Ectodermal cell (in vitro differentiated cells): ENCODE data around the gene LEMD2.

Source experiments
- H3K27ac ChIP-seq: 2 replicates; pipeline ENCODE4 v1.7.0; 2013; ENCODE audit warnings: mild to moderate bottlenecking, low read depth, low read length; ENCODE audit not compliant: insufficient read depth, poor library complexity, severe bottlenecking
- H3K27me3 ChIP-seq: 2 replicates; pipeline ENCODE4 v1.7.0; 2013; ENCODE audit warnings: mild to moderate bottlenecking, low read length; ENCODE audit not compliant: insufficient read depth, control insufficient read depth, poor library complexity, severe bottlenecking
- H3K36me3 ChIP-seq: one replicate; pipeline ENCODE4 v1.7.0; 2013; ENCODE audit warnings: low read length; ENCODE audit not compliant: control insufficient read depth, insufficient read depth
- H3K4me1 ChIP-seq: one replicate; pipeline ENCODE4 v1.7.0; 2013; ENCODE audit warnings: low read length; ENCODE audit not compliant: control insufficient read depth, insufficient read depth
- H3K4me3 ChIP-seq: 2 replicates; pipeline ENCODE4 v1.7.0; 2013; ENCODE audit warnings: low read depth, low read length, control low read depth; ENCODE audit not compliant: insufficient read depth
- H3K9me3 ChIP-seq: 2 replicates; pipeline ENCODE4 v1.7.0; 2013; ENCODE audit warnings: mild to moderate bottlenecking, low read length, moderate library complexity; ENCODE audit not compliant: control insufficient read depth
- WGBS, 2 experiments: methylation state at CpG; one replicate each; pipeline ENCODE4 v1.1.7; 2013; ENCODE audit warnings: missing lambda C conversion rate in 2 of 2; 5-methylcytosine and 5-hydroxymethylcytosine counted together

Gene LEMD2

GRCh38 chr6:33766921-33767907 is 21.7 kb downstream of the LEMD2 start:
- H3K9me3 ChIP-seq = no peaks in the 10 kb centered on the region
- no peaks in the 10 kb centered on the region for H3K27me3 ChIP-seq
- H3K4me1 ChIP-seq = peaks cover 19% of the 10 kb centered on the region
- 91 to 93% methylated on average over 11 of the region's 11 CpGs for WGBS, 2 experiments
- no peak overlapping the region for H3K27ac ChIP-seq
- H3K36me3 ChIP-seq = no peaks in the 10 kb centered on the region
- H3K4me3 ChIP-seq = no peak overlapping the region

GRCh38 chr6:33765368-33765767 is 23.6 kb downstream of the LEMD2 start:
- 96 to 97% methylated on average over 9 of the region's 9 CpGs for WGBS, 2 experiments
- Histone ChIP-seq H3K27me3 (no peaks in the 10 kb centered on the region), H3K4me3 (no peak overlapping the region), H3K27ac (no peak overlapping the region), H3K9me3 (no peaks in the 10 kb centered on the region), H3K36me3 (no peaks in the 10 kb centered on the region), H3K4me1 (peaks cover 24% of the 10 kb centered on the region)

GRCh38 chr6:33764036-33764435 is 24.9 kb downstream of the LEMD2 start:
- Histone ChIP-seq H3K4me3 (no peak overlapping the region), H3K4me1 (peaks cover 15% of the 10 kb centered on the region), H3K9me3 (no peaks in the 10 kb centered on the region), H3K36me3 (no peaks in the 10 kb centered on the region), H3K27ac (no peak overlapping the region), H3K27me3 (no peaks in the 10 kb centered on the region)
- 76 to 100% methylated on average over 2 of the region's 2 CpGs for WGBS, 2 experiments

- Histone ChIP-seq H3K4me3 (no peak overlapping the region), H3K27me3 (no peaks in the 10 kb centered on the region), H3K27ac (no peak overlapping the region), H3K9me3 (no peaks in the 10 kb centered on the region), H3K36me3 (no peaks in the 10 kb centered on the region), H3K4me1 (peaks cover 15% of the 10 kb centered on the region)
- 92% methylated on average over 6 of the region's 6 CpGs for WGBS, 2 experiments
Observed at GRCh38 chr6:33763483-33763882, 25.4 kb downstream of the LEMD2 start.

GRCh38 chr6:33762713-33763112 is 26.2 kb downstream of the LEMD2 start:
- 94% methylated on average over 4 of the region's 4 CpGs for WGBS, 2 experiments

GRCh38 chr6:33761922-33762629 is 26.9 kb downstream of the LEMD2 start:
- Histone ChIP-seq H3K4me3 (no peak overlapping the region), H3K27me3 (no peaks in the 10 kb centered on the region), H3K27ac (no peak overlapping the region), H3K4me1 (peaks cover 15% of the 10 kb centered on the region), H3K9me3 (no peaks in the 10 kb centered on the region), H3K36me3 (no peaks in the 10 kb centered on the region)
- WGBS, 2 experiments = 64 to 70% methylated on average over 7 of the region's 7 CpGs

More at GRCh38 chr6:33762713-33763112, 26.2 kb downstream of the LEMD2 start:
- Histone ChIP-seq H3K4me1 (peaks cover 15% of the 10 kb centered on the region), H3K27ac (no peak overlapping the region), H3K36me3 (no peaks in the 10 kb centered on the region), H3K4me3 (no peak overlapping the region), H3K27me3 (no peaks in the 10 kb centered on the region), H3K9me3 (no peaks in the 10 kb centered on the region)

- H3K36me3 ChIP-seq = no peaks in the 10 kb centered on the region
- peaks cover 15% of the 10 kb centered on the region for H3K4me1 ChIP-seq
- no peak overlapping the region for H3K4me3 ChIP-seq
- no peak overlapping the region for H3K27ac ChIP-seq
- 74 to 83% methylated on average over 2 of the region's 2 CpGs for WGBS, 2 experiments
- H3K9me3 ChIP-seq = no peaks in the 10 kb centered on the region
- H3K27me3 ChIP-seq = no peaks in the 10 kb centered on the region
Observed at GRCh38 chr6:33761581-33761921, 27.4 kb downstream of the LEMD2 start.

GRCh38 chr6:33759887-33760629 is 28.9 kb downstream of the LEMD2 start:
- peaks cover 21% of the 10 kb centered on the region for H3K4me1 ChIP-seq
- no peaks in the 10 kb centered on the region for H3K36me3 ChIP-seq
- H3K4me3 ChIP-seq = no peak overlapping the region
- 90% methylated on average over 9 of the region's 9 CpGs for WGBS, 2 experiments
- H3K9me3 ChIP-seq = no peaks in the 10 kb centered on the region
- H3K27ac ChIP-seq = no peak overlapping the region
- no peaks in the 10 kb centered on the region for H3K27me3 ChIP-seq

GRCh38 chr6:33758815-33759216 is 30.1 kb downstream of the LEMD2 start:
- Histone ChIP-seq H3K36me3 (no peaks in the 10 kb centered on the region), H3K4me3 (no peak overlapping the region), H3K27me3 (no peaks in the 10 kb centered on the region), H3K27ac (no peak overlapping the region), H3K4me1 (peaks cover 24% of the 10 kb centered on the region), H3K9me3 (no peaks in the 10 kb centered on the region)
- WGBS, 2 experiments = 94 to 97% methylated on average over 7 of the region's 7 CpGs

GRCh38 chr6:33757906-33758305 is 31.0 kb downstream of the LEMD2 start:
- WGBS, 2 experiments = 87 to 90% methylated on average over 10 of the region's 10 CpGs
- Histone ChIP-seq H3K27ac (no peak overlapping the region), H3K36me3 (no peaks in the 10 kb centered on the region), H3K4me3 (no peak overlapping the region), H3K27me3 (no peaks in the 10 kb centered on the region), H3K9me3 (no peaks in the 10 kb centered on the region), H3K4me1 (peaks cover 24% of the 10 kb centered on the region)
